Colonic mucosa (tissue), 4 donors: ENCODE results near the gene MICALL1. TPM values are rescaled to one million over a fixed set of nuclear protein-coding genes. Genes with fewer than 3 reads are reported as not detected.

Source experiments
- DNase-seq: peaks from one replicate; pipeline ENCODE4 v3.0.0-alpha.2; 2020
- H3K27ac ChIP-seq: fragments of 200-600 bp; one replicate; pipeline ENCODE4 v1.8.0; 2021
- H3K27me3 ChIP-seq: fragments of 200-600 bp; one replicate; pipeline ENCODE4 v1.8.0; 2021
- H3K36me3 ChIP-seq: fragments of 200-600 bp; one replicate; pipeline ENCODE4 v1.8.0; 2021
- H3K4me1 ChIP-seq: fragments of 200-600 bp; one replicate; pipeline ENCODE4 v1.8.0; 2021; ENCODE audit warnings: mild to moderate bottlenecking
- H3K4me3 ChIP-seq: fragments of 200-600 bp; one replicate; pipeline ENCODE4 v1.8.0; 2021
- H3K9ac ChIP-seq, 2 donors: one replicate each; pipeline ENCODE4 v1.7.0; 2013; ENCODE audit warnings: control low read depth in 2 of 2, low read depth in 2 of 2, low read length in 2 of 2
- H3K9me3 ChIP-seq: fragments of 200-600 bp; one replicate; pipeline ENCODE4 v1.8.0; 2021
- intact Hi-C: fragments of 100-400 bp; cut with DNase I; formaldehyde crosslinking; loops from one replicate; pipeline ENCODE4 v1.14.1; 2022
- total RNA-seq, 2 donors: library from RNA; stranded (reverse); fragmentation: NEBNext Ultra II Directional in 1 of 2; extraction: Animal tissue kit (Norgen Biotek cat#: 25700) in 1 of 2; gene quantifications; one replicate each; pipeline ENCODE4 v1.2.1, GENCODE V29; 2021
- TF ChIP-seq, protein P1 (sequence below): fragments of 200-600 bp; IDR thresholded peaks from one replicate; pipeline ENCODE4 v1.8.0; 2022; ENCODE audit warnings: antibody characterized with exemption, mild to moderate bottlenecking
- donor health status: healthy.
- donor health status: DM: no; HTN: no; CAD: no.
- donor health status: DM: no; HTN: no; CAD: no.

The MICALL1 gene
- total RNA-seq, 2 donors from 2014 or later = 27.3 TPM

DNA sequence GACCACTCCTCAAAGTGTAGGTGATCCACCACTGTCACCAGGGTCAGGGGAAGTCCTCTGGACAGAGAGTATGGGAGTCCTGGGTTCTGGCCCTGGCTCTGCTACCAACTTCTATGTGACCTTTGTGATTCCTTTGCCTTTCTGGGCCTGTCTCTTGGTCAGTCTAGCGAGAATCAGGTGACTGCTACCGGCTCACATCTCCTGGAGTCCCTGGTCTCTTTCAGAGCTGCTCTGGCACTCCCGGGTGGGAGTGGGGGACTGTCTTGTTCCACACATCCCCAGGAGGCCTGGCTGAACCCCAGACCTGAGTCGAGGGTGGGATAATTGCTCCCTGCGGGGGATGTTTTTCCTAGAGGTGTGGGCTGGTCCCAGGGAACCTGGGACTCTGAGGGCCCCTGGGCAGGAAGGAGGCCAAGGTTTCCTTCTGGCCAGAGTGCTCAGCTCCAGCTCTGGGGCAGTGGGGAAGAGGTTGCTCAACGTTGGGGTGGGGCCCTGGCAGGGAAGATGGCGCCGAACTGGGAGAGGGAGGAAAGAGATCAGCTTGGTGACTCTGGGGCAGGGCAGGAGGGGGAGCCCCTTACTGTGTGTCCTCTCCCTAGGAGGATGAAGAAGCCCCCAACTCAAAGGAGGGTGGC, 76.2 kb downstream of the MICALL1 start:
- no peaks in the 10 kb centered on the region for H3K36me3 ChIP-seq
- no peak overlapping the region for H3K4me3 ChIP-seq
- H3K9ac ChIP-seq = no peak overlapping the region
- intact Hi-C loops = no loop called here
- no peaks in the 10 kb centered on the region for H3K4me1 ChIP-seq
- H3K9me3 ChIP-seq = no peaks in the 10 kb centered on the region
- no peaks in the 10 kb centered on the region for H3K27me3 ChIP-seq
- no peak overlapping the region for H3K27ac ChIP-seq
- TF ChIP-seq, protein P1, sequence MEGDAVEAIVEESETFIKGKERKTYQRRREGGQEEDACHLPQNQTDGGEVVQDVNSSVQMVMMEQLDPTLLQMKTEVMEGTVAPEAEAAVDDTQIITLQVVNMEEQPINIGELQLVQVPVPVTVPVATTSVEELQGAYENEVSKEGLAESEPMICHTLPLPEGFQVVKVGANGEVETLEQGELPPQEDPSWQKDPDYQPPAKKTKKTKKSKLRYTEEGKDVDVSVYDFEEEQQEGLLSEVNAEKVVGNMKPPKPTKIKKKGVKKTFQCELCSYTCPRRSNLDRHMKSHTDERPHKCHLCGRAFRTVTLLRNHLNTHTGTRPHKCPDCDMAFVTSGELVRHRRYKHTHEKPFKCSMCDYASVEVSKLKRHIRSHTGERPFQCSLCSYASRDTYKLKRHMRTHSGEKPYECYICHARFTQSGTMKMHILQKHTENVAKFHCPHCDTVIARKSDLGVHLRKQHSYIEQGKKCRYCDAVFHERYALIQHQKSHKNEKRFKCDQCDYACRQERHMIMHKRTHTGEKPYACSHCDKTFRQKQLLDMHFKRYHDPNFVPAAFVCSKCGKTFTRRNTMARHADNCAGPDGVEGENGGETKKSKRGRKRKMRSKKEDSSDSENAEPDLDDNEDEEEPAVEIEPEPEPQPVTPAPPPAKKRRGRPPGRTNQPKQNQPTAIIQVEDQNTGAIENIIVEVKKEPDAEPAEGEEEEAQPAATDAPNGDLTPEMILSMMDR = no peak
- DNase-seq = peak; percentile 22

DNA sequence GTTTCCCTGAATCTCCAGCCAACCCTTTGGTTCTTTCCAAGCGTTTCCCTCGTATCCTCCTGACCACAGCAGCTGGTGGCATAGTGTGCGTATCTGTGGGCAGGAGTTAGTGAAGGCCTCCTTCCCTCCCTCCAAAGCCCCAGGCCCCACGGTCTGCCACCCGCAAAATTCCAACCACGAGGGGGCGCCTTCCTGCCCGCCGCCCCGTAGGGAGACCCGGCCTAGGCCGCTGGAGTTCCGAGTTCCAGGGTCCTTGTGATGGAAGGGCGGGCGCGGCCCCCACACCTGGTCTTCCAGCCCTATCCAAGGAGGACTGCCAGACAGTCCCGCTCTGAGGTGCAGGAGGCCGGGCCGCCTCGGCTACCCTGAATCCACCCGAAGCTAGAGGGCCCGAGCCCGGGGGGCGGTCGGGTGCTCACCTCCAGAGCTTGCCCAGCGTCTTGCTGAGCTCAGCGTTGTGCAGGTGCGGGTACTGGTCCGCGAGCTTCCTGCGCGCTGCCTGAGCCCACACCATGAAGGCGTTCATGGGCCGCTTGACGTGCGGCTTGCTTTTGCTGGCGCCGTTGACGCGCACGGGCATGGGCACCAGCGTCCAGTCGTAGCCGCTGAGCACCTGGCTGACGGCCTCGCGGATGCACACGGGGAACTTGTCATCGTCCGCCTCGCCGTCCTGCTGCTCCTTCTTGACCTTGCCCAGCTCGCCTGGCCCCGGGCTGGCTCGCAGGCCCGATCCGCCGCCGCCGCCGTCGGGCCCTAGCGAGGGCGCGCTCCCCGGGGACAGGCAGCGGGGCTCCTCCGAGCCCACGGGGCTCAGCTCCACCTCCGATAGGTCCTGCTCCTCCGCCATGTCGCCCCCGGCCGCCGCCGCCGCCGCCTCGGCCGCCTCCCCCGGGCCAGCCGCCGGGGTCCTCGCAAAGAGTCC, 77.1 kb downstream of the MICALL1 start:
- intact Hi-C loops = no loop called here
- Histone ChIP-seq H3K9me3 (no peaks in the 10 kb centered on the region), H3K4me3 (no peak overlapping the region), H3K27ac (no peak overlapping the region), H3K4me1 (no peaks in the 10 kb centered on the region), H3K9ac (peak overlapping the region in 1 of 2 donors; percentile 5), H3K36me3 (no peaks in the 10 kb centered on the region), H3K27me3 (no peaks in the 10 kb centered on the region)
- TF ChIP-seq, protein P1 = no peak
- no peak for DNase-seq

DNA sequence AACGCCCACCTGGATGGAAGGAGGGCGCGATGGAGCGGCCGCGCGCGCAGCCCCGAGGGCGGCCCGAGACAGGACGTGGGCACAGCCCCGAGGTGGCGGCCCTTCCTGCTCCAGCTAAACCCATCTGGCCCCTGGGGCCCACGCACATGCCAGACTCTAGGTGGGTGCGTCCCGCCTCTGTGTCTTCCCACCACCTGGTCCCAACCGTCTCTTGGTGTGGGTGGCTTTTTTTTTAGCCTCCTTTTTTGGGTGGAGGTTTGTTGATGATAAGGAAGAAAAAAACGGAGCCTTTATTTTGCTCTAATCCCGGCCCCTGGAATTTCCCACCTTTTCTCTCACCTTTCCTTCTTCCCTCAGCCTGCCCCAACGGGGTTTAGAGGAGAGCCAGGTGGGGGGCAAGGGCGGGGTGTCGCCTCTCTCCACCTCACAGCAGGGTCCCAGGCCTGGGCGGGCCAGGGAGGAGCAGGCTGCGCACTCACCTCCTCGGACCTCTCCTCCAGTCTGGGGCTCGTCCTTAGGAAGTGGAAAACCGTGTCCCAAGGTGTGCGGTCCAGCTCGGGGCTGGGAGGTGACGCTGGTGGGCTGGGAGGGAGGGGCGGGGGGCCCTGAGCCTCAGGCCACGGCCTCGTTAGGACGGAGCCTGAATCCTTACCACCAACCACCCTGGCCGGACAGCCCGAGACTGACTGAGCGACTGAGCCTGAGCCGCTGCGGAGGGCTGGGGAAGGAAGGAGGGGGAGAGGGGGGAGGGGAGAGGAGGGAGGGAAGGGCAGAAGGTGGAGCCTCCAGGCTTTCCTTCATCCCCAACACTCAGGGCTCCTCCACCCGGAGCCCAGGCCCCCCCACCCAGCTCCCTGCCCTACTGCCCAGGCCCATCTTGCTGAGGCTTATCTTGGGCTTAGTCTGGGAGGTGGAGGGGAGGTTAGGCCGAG, 78.0 kb downstream of the MICALL1 start, which contains the start of gene SOX10:
Gene SOX10, minus strand, starts transcription at position 696 of the 932 bp plus-strand sequence. CDS start 771 bp downstream, outside the sequence.
- H3K36me3 ChIP-seq = no peaks in the 10 kb centered on the region
- TF ChIP-seq, protein P1 = no peak
- peak within 1 kb of the TSS in 1 of 2 donors; percentile 15 for H3K9ac ChIP-seq
- H3K4me1 ChIP-seq = no peaks in the 10 kb centered on the region
- no peaks in the 10 kb centered on the region for H3K27me3 ChIP-seq
- intact Hi-C loops = no loop called here
- DNase-seq = no peak
- H3K4me3 ChIP-seq = no peak within 1 kb of the TSS
- H3K27ac ChIP-seq = no peak within 1 kb of the TSS
- no peaks in the 10 kb centered on the region for H3K9me3 ChIP-seq

DNA sequence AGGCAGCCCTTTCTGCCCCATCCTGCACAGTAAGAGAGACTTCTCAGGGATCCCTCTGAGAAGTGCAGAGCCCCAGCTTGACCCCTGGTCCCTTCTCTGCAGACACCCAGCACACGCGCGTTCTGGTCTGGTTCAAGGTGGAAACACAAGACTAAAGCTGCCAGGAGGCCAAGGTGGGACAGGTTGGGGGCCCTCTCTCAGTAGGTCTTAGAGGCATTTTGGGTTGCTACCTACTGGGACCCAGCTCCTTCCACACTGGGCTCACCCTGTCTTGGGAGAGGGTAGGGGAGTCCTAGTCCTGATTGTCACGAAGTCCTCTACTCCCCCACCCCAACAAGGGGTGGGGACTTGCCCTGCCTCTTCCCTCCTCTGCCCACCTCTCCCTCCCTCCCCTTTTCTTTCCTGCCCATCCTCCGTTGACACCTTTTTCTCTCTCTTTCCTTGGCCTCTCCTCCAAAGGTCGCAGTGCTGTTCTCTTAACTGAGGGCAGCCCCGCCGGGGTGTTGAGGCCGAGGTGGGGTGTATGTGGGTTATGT, 79.0 kb downstream of the MICALL1 start:
- Histone ChIP-seq H3K36me3 (no peaks in the 10 kb centered on the region), H3K4me3 (no peak overlapping the region), H3K27ac (no peak overlapping the region), H3K27me3 (no peaks in the 10 kb centered on the region), H3K9ac (peak overlapping the region in 1 of 2 donors; percentile 15), H3K4me1 (no peaks in the 10 kb centered on the region), H3K9me3 (no peaks in the 10 kb centered on the region)
- TF ChIP-seq, protein P1 = no peak
- intact Hi-C loops = no loop called here
- no peak for DNase-seq
